GM19239 (cell line): ENCODE results near the gene KRT76.

Source experiments
- DNase-seq: peaks from one replicate; pipeline ENCODE4 v3.0.0; 2011; ENCODE audit warnings: low spot score; ENCODE audit not compliant: insufficient read length
- FAIRE-seq: peaks from 2 replicates; lab custom pipeline; 2011; peaks lifted over from hg19 to GRCh38; lab: Jason Lieb, UNC

Gene KRT76

GRCh38 chr12:52776913-52777395, at the start of gene KRT76:
KRT76 (minus strand) TSS chr12:52777345; CDS start chr12:52777291, 54 bp downstream.
- no peak for DNase-seq
- FAIRE-seq = no peak

GRCh38 chr12:52825961-52826360, 48.8 kb upstream of the KRT76 start:
- DNase-seq (no peak), FAIRE-seq (no peak)

- FAIRE-seq (no peak), DNase-seq (no peak)
Measured at GRCh38 chr12:52824741-52825410, 47.7 kb upstream of the KRT76 start.

- FAIRE-seq = no peak
Measured at GRCh38 chr12:52823761-52824450, 46.8 kb upstream of the KRT76 start.

GRCh38 chr12:52822771-52823510, 45.8 kb upstream of the KRT76 start:
- FAIRE-seq = no peak

More at GRCh38 chr12:52823761-52824450, 46.8 kb upstream of the KRT76 start:
- DNase-seq = no peak

GRCh38 chr12:52821826-52822660, 44.9 kb upstream of the KRT76 start:
- DNase-seq = no peak

More at GRCh38 chr12:52822771-52823510, 45.8 kb upstream of the KRT76 start:
- DNase-seq = no peak

GRCh38 chr12:52821071-52821730, 44.1 kb upstream of the KRT76 start:
- DNase-seq = no peak

More at GRCh38 chr12:52821826-52822660, 44.9 kb upstream of the KRT76 start:
- no peak for FAIRE-seq

GRCh38 chr12:52820521-52820920, 43.4 kb upstream of the KRT76 start:
- no peak for FAIRE-seq
- no peak for DNase-seq

More at GRCh38 chr12:52821071-52821730, 44.1 kb upstream of the KRT76 start:
- no peak for FAIRE-seq

GRCh38 chr12:52819731-52820510, 42.8 kb upstream of the KRT76 start:
- DNase-seq = no peak
- no peak for FAIRE-seq

GRCh38 chr12:52818887-52819420, 41.8 kb upstream of the KRT76 start:
- DNase-seq (no peak), FAIRE-seq (no peak)

GRCh38 chr12:52818388-52818787, 41.2 kb upstream of the KRT76 start:
- DNase-seq (no peak), FAIRE-seq (no peak)

- no peak for FAIRE-seq
- no peak for DNase-seq
Measured at GRCh38 chr12:52817699-52818238, 40.6 kb upstream of the KRT76 start.

GRCh38 chr12:52817003-52817698, 40.0 kb upstream of the KRT76 start:
- DNase-seq (no peak), FAIRE-seq (no peak)

GRCh38 chr12:52815676-52816588, 38.8 kb upstream of the KRT76 start:
- no peak for DNase-seq
- FAIRE-seq = no peak

- DNase-seq = no peak
- no peak for FAIRE-seq
Measured at GRCh38 chr12:52815161-52815560, 38.0 kb upstream of the KRT76 start.

GRCh38 chr12:52814710-52815155, 37.6 kb upstream of the KRT76 start:
- DNase-seq (no peak), FAIRE-seq (no peak)
